Mesothelial cell of epicardium (in vitro differentiated cells): ENCODE measurements around the gene TOGARAM2. TPM values are rescaled to one million over a fixed set of nuclear protein-coding genes. Genes with fewer than 3 reads are reported as not detected.

Experiments
- DNase-seq, 2 experiments: peaks; one replicate each; pipeline ENCODE4 v3.0.0; 2021; ENCODE audit warnings: low spot score in 2 of 2; ENCODE audit not compliant: unreplicated experiment in 2 of 2
- H3K27ac Mint-ChIP-seq: 2 replicates; pipeline ENCODE4 v1.8.0; 2021; ENCODE audit warnings: mixed read lengths
- H3K27me3 Mint-ChIP-seq: 2 replicates; pipeline ENCODE4 v1.8.0; 2021; ENCODE audit warnings: low read depth, mixed read lengths
- H3K36me3 Mint-ChIP-seq: 2 replicates; pipeline ENCODE4 v1.8.0; 2021; ENCODE audit warnings: mixed read lengths
- H3K4me1 Mint-ChIP-seq: 2 replicates; pipeline ENCODE4 v1.8.0; 2021; ENCODE audit warnings: mixed read lengths
- H3K4me3 Mint-ChIP-seq: 2 replicates; pipeline ENCODE4 v1.8.0; 2021; ENCODE audit warnings: mild to moderate bottlenecking, moderate library complexity, mixed read lengths
- H3K9me3 Mint-ChIP-seq: 2 replicates; pipeline ENCODE4 v1.8.0; 2021; ENCODE audit warnings: mixed read lengths
- CTCF ChIP-seq: fragments of 200-600 bp; sonication (generic); IDR thresholded peaks from one replicate; pipeline ENCODE4 v1.5.0; 2021; ENCODE audit warnings: antibody characterized with exemption; ENCODE audit not compliant: unreplicated experiment
- total RNA-seq: library from RNA; stranded (reverse); gene quantifications from 3 replicates; pipeline ENCODE4 v1.2.1, GENCODE V29; 2021

TOGARAM2 gene
- total RNA-seq, 1 donor from 2014 or later = 0.40 TPM

GRCh38 chr2:29059624-29060023 lies 78.5 kb downstream of the TOGARAM2 start:
- no peaks in the 10 kb centered on the region for H3K36me3 Mint-ChIP-seq
- peaks cover 1% of the 10 kb centered on the region for H3K27me3 Mint-ChIP-seq
- H3K9me3 Mint-ChIP-seq = no peaks in the 10 kb centered on the region
- no peak for TF ChIP-seq CTCF
- no peak overlapping the region for H3K27ac Mint-ChIP-seq
- no peak for DNase-seq
- H3K4me3 Mint-ChIP-seq = no peak overlapping the region
- H3K4me1 Mint-ChIP-seq = peaks cover 36% of the 10 kb centered on the region

DNA sequence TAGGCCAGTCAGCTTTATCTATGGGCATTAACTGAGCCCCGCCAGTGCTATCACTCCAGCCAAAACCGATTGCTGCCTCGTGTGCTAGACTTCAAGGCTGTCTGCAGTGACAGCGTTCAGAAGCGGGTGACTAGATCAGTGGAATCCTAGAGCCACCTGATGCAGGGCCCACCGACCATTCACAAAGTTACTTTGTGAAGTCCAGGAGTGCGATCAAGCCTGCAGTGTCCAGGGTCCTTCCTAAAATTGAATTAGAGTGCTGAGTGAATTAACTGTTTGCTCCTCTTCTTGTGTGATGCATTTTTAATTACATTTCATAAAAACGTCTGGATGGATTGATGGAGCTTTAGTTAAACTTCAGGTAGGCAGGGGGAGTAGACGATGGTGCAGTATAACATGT lies 79.3 kb downstream of the TOGARAM2 start:
- Mint-ChIP-seq H3K27ac (no peak overlapping the region), H3K9me3 (no peaks in the 10 kb centered on the region), H3K4me1 (peaks cover 41% of the 10 kb centered on the region), H3K36me3 (no peaks in the 10 kb centered on the region), H3K4me3 (no peak overlapping the region), H3K27me3 (peaks cover 1% of the 10 kb centered on the region)
- no peak for TF ChIP-seq CTCF
- no peak for DNase-seq

DNA sequence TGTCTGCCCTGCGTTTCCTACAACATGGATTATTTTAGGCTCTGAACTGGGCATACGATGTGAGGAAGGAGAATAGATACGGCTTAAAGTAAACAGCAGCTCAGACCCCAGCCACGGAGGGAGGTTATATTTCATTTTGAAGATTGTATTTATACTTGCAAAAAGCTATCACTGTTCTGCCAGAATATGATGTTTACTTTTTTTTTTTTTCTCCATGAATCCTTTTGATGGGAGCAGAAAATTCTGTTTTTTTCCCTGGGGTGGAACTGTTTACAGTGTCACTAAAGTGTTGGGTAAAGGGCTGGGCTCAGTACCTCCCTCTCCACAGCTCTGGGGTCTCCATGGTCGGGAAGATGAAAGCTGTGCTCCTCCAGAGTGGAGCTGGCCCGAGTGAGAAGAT lies 80.1 kb downstream of the TOGARAM2 start:
- peaks cover 1% of the 10 kb centered on the region for H3K27me3 Mint-ChIP-seq
- no peaks in the 10 kb centered on the region for H3K36me3 Mint-ChIP-seq
- H3K4me1 Mint-ChIP-seq = peaks cover 38% of the 10 kb centered on the region
- no peaks in the 10 kb centered on the region for H3K9me3 Mint-ChIP-seq
- no peak for TF ChIP-seq CTCF
- H3K4me3 Mint-ChIP-seq = no peak overlapping the region
- H3K27ac Mint-ChIP-seq = no peak overlapping the region
- no peak for DNase-seq

DNA sequence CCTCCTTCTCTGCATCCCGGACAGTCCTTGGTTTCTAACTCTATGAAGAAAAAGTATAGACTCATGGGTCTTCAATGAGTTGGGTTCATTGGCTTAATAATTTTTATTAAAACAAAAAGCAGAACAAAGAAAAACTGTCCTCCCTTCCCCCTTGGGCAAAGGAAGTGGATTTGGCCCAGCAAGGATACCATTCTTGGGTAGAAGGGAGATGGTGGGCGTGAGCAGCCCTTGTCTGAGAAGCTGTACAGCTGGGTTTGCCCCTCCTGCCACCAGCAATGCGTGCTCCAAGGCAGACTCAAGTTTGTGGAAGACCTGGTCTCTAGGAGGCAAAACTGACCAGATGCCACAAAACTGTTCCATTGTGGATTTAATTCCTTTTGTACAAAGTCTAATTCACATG lies 80.5 kb downstream of the TOGARAM2 start:
- Mint-ChIP-seq H3K36me3 (no peaks in the 10 kb centered on the region), H3K9me3 (no peaks in the 10 kb centered on the region), H3K4me3 (no peak overlapping the region), H3K27ac (no peak overlapping the region), H3K27me3 (peaks cover 1% of the 10 kb centered on the region), H3K4me1 (peaks cover 41% of the 10 kb centered on the region)
- DNase-seq = no peak
- no peak for TF ChIP-seq CTCF

DNA sequence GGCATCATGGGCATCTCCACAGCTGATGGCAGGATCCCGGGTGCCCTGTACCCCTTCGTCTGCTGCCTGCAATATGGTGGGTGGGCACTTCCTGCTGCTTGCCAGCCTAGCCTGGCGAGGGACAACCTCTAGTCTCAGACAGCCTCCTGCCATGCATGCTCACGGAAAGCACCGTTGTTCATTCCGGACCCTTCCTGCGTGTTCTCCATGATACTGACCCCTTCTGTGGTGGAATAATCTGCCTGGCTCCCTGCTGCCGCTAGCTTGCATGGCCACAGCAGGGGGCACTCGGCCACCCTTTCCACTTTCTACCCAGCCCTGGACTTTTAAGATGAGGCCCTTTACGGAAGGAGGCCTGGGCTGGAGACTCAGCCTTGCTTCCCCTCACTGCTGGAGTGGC lies 81.3 kb downstream of the TOGARAM2 start:
- Mint-ChIP-seq H3K4me1 (peaks cover 41% of the 10 kb centered on the region), H3K9me3 (no peaks in the 10 kb centered on the region), H3K4me3 (no peak overlapping the region), H3K27me3 (peaks cover 1% of the 10 kb centered on the region), H3K36me3 (no peaks in the 10 kb centered on the region), H3K27ac (no peak overlapping the region)
- TF ChIP-seq CTCF = no peak
- no peak for DNase-seq

GRCh38 chr2:29063056-29063455 lies 82.0 kb downstream of the TOGARAM2 start:
- H3K36me3 Mint-ChIP-seq = no peaks in the 10 kb centered on the region
- H3K4me1 Mint-ChIP-seq = peaks cover 45% of the 10 kb centered on the region
- no peak overlapping the region for H3K4me3 Mint-ChIP-seq
- no peaks in the 10 kb centered on the region for H3K9me3 Mint-ChIP-seq
- no peak overlapping the region for H3K27ac Mint-ChIP-seq
- no peak for TF ChIP-seq CTCF
- H3K27me3 Mint-ChIP-seq = peaks cover 1% of the 10 kb centered on the region
- DNase-seq = no peak
